Breast epithelium (tissue), 4 donors: ENCODE measurements around the gene ARHGEF12. TPM values are rescaled to one million over a fixed set of nuclear protein-coding genes. Genes with fewer than 3 reads are reported as not detected.
A peak's percentile ranks its signal among the peaks of the same experiment; 100 is the strongest.

Source experiments
- DNase-seq, 2 donors: peaks; one replicate each; pipeline ENCODE4 v3.0.0-alpha.2; 2019; ENCODE audit warnings: low spot score in 2 of 2
- H3K27ac ChIP-seq, 2 donors: fragments of 200-600 bp; sonication (generic) in 1 of 2; one replicate each; pipeline ENCODE4 v1.5.1; 2016 to 2019; ENCODE audit warnings: mild to moderate bottlenecking in 1 of 2
- H3K27me3 ChIP-seq, 2 donors: fragments of 200-600 bp; sonication (generic) in 1 of 2; one replicate each; pipeline versions ENCODE4 v1.5.1 to v1.6.0; 2017 to 2019; ENCODE audit warnings: control low read depth in 1 of 2, mild to moderate bottlenecking in 1 of 2
- H3K36me3 ChIP-seq: fragments of 200-600 bp; one replicate; pipeline ENCODE4 v1.5.1; 2019
- H3K4me1 ChIP-seq, 2 donors: fragments of 200-600 bp; sonication (generic); one replicate each; pipeline ENCODE4 v1.5.1; 2016 to 2019; ENCODE audit warnings: control low read depth in 1 of 2
- H3K4me3 ChIP-seq, 3 donors: fragments of 200-600 bp; sonication (generic); 1 replicate in 2 of 3; 2 replicates in 1 of 3; pipeline ENCODE4 v1.5.1; 2016 to 2019; ENCODE audit warnings: mild to moderate bottlenecking in 3 of 3, moderate library complexity in 2 of 3
- H3K9me3 ChIP-seq, 2 donors: fragments of 200-600 bp; sonication (generic) in 1 of 2; one replicate each; pipeline ENCODE4 v1.5.1; 2016 to 2019; ENCODE audit warnings: control low read depth in 1 of 2
- POLR2A ChIP-seq: fragments of 450-650 bp; IDR thresholded peaks from one replicate; pipeline ENCODE4 v1.6.1; 2016; ENCODE audit warnings: antibody characterized with exemption, mild to moderate bottlenecking, moderate library complexity
- POLR2AphosphoS5 ChIP-seq, 3 donors: sonication (generic); formaldehyde crosslinking; IDR thresholded peaks; one replicate each; pipeline ENCODE4 v1.6.1; 2017; ENCODE audit warnings: antibody characterized with exemption in 3 of 3
- intact Hi-C: fragments of 100-400 bp; cut with DNase I; formaldehyde crosslinking; loops from one replicate; pipeline ENCODE4 v1.15.1; 2023; ENCODE audit warnings: low total_unique reads
- total RNA-seq, 3 donors: library from RNA; depleted of rRNA; stranded (reverse); fragments of >200 nt; gene quantifications; one replicate each; pipeline ENCODE4 v1.1.0, GENCODE V29; 2016
- TF ChIP-seq, protein P1 (sequence below), 3 donors: fragments of 450-650 bp; IDR thresholded peaks; one replicate each; pipeline ENCODE4 v1.5.1; 2016 to 2017; ENCODE audit warnings: antibody characterized with exemption in 3 of 3, mild to moderate bottlenecking in 3 of 3, moderate library complexity in 3 of 3

The ARHGEF12 gene
- 100 to 1,000 TPM in 2 of 3 donors, 10 to 100 TPM in 1; 83.4 to 192 (median 145) TPM for total RNA-seq

GRCh38 chr11:120335908-120336640, at the start of gene ARHGEF12:
TSS of gene ARHGEF12 (plus strand) at chr11:120336413. CDS start at chr11:120337244, 831 bp downstream.
- TF ChIP-seq POLR2AphosphoS5 (IDR thresholded peaks at IDR 0.05) (peak; percentile 67 to 87 (median 81)), POLR2A (peak; percentile 72)
- TF ChIP-seq, protein P1, sequence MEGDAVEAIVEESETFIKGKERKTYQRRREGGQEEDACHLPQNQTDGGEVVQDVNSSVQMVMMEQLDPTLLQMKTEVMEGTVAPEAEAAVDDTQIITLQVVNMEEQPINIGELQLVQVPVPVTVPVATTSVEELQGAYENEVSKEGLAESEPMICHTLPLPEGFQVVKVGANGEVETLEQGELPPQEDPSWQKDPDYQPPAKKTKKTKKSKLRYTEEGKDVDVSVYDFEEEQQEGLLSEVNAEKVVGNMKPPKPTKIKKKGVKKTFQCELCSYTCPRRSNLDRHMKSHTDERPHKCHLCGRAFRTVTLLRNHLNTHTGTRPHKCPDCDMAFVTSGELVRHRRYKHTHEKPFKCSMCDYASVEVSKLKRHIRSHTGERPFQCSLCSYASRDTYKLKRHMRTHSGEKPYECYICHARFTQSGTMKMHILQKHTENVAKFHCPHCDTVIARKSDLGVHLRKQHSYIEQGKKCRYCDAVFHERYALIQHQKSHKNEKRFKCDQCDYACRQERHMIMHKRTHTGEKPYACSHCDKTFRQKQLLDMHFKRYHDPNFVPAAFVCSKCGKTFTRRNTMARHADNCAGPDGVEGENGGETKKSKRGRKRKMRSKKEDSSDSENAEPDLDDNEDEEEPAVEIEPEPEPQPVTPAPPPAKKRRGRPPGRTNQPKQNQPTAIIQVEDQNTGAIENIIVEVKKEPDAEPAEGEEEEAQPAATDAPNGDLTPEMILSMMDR (IDR thresholded peaks at IDR 0.05) = no peak

GRCh38 chr11:120288021-120288420, 48.2 kb upstream of the ARHGEF12 start:
- H3K27me3 ChIP-seq = no peaks in the 10 kb centered on the region
- no peaks in the 10 kb centered on the region for H3K36me3 ChIP-seq
- TF ChIP-seq, protein P1 (IDR thresholded peaks at IDR 0.05) = no peak
- TF ChIP-seq POLR2AphosphoS5 (IDR thresholded peaks at IDR 0.05) (no peak), POLR2A (no peak)
- H3K27ac ChIP-seq = no peak overlapping the region
- no peaks in the 10 kb centered on the region for H3K4me1 ChIP-seq
- intact Hi-C loops = no loop called here
- no peak overlapping the region for H3K4me3 ChIP-seq
- H3K9me3 ChIP-seq = no peaks in the 10 kb centered on the region
- DNase-seq = no peak

More at GRCh38 chr11:120335908-120336640, at the start of gene ARHGEF12:
- peak; percentile 92 to 95 for DNase-seq
- H3K36me3 ChIP-seq = no peaks in the 10 kb centered on the region
- H3K9me3 ChIP-seq = no peaks in the 10 kb centered on the region
- peak within 1 kb of the TSS; percentile 87 to 91 (median 90) for H3K4me3 ChIP-seq
- peaks cover 4 to 10% of the 10 kb centered on the region in 2 donors for H3K4me1 ChIP-seq
- intact Hi-C loops = no loop called here
- H3K27ac ChIP-seq = peak within 1 kb of the TSS; percentile 98
- no peaks in the 10 kb centered on the region for H3K27me3 ChIP-seq

- no peaks in the 10 kb centered on the region for H3K9me3 ChIP-seq
- no peak for DNase-seq
- H3K36me3 ChIP-seq = no peaks in the 10 kb centered on the region
- no peak overlapping the region for H3K27ac ChIP-seq
- intact Hi-C loops = no loop called here
- no peak overlapping the region for H3K4me3 ChIP-seq
- TF ChIP-seq, protein P1 (IDR thresholded peaks at IDR 0.05) = no peak
- TF ChIP-seq POLR2AphosphoS5 (IDR thresholded peaks at IDR 0.05) = no peak
- no peak for TF ChIP-seq POLR2A
- no peaks in the 10 kb centered on the region for H3K4me1 ChIP-seq
- H3K27me3 ChIP-seq = no peaks in the 10 kb centered on the region
Observed at GRCh38 chr11:120289426-120289825, 46.8 kb upstream of the ARHGEF12 start.

GRCh38 chr11:120290956-120291355, 45.3 kb upstream of the ARHGEF12 start:
- no peak for DNase-seq
- intact Hi-C loops = loop anchor here (2.0 kb wide), 1 partner anchor 18 kb away; no protein-coding TSS in a partner anchor
- no peak overlapping the region for H3K27ac ChIP-seq
- H3K36me3 ChIP-seq = no peaks in the 10 kb centered on the region
- H3K4me1 ChIP-seq = no peaks in the 10 kb centered on the region
- no peaks in the 10 kb centered on the region for H3K9me3 ChIP-seq
- H3K27me3 ChIP-seq = no peaks in the 10 kb centered on the region
- H3K4me3 ChIP-seq = no peak overlapping the region
- TF ChIP-seq POLR2AphosphoS5 (IDR thresholded peaks at IDR 0.05) (no peak), POLR2A (no peak)
- TF ChIP-seq, protein P1 (IDR thresholded peaks at IDR 0.05) = no peak

DNA sequence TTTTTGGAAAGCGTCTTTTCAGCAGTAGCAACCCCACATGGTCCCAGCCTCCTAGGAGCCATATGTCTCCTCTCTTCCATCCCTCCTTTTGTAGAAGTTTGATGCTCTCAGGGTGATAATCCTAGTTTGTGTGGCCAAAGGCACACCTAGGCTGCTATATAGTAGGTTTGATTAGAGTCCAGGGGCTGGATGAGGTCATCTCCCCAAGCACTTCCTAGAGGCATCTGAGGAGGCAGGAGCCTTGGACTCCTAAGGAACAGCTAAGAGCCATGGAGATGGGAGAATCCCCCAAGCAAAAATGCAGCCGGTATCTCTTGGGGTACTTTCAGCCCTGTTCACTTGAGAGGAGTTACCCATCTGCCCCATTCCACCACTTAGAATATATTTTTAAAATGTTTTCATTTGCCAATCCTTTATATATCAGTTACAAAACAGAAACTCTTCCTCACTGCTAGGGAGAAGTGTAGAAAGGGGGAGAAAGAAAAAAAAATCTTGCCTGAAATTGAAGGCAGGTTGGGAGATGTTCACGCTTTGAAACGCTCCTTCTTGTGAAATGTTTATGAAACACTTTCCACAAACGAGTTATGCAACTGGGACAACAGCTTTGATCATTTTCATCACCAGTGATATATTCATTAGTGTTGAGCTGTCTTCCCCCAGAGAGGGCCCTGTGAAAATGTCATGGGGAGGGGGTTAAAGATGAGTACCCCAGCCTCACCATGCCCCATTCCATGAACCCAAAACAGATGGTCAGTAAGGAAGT, 43.0 kb upstream of the ARHGEF12 start:
- H3K27me3 ChIP-seq = no peaks in the 10 kb centered on the region

More for the DNA sequence above, 43.0 kb upstream of the ARHGEF12 start:
- Histone ChIP-seq H3K9me3 (no peaks in the 10 kb centered on the region), H3K4me1 (no peaks in the 10 kb centered on the region), H3K4me3 (no peak overlapping the region), H3K36me3 (no peaks in the 10 kb centered on the region), H3K27ac (no peak overlapping the region)
- no peak for DNase-seq
- TF ChIP-seq POLR2AphosphoS5 (IDR thresholded peaks at IDR 0.05) = no peak
- TF ChIP-seq, protein P1 (IDR thresholded peaks at IDR 0.05) = no peak
- no peak for TF ChIP-seq POLR2A
- intact Hi-C loops = no loop called here
